Mammary epithelial cell (primary cell): Measurements from ENCODE around the gene DVL1.

Experiments used
- EZH2 ChIP-seq: IDR thresholded peaks from 2 replicates; pipeline ENCODE4 v1.6.1; 2012; ENCODE audit warnings: low read length, inconsistent platforms, borderline replicate concordance
- TF ChIP-seq, protein P1 (sequence below), 2 donors: IDR thresholded peaks in 1 of 2; conservative IDR thresholded peaks in 1 of 2; 2 replicates each; pipeline ENCODE4 v1.5.1; 2011 to 2012; ENCODE audit warnings: inconsistent platforms in 2 of 2, low read length in 2 of 2, mild to moderate bottlenecking in 2 of 2, control low read depth in 1 of 2, low read depth in 1 of 2; ENCODE audit not compliant: insufficient read depth in 1 of 2; ENCODE audit errors: extremely low read depth in 1 of 2

DNA sequence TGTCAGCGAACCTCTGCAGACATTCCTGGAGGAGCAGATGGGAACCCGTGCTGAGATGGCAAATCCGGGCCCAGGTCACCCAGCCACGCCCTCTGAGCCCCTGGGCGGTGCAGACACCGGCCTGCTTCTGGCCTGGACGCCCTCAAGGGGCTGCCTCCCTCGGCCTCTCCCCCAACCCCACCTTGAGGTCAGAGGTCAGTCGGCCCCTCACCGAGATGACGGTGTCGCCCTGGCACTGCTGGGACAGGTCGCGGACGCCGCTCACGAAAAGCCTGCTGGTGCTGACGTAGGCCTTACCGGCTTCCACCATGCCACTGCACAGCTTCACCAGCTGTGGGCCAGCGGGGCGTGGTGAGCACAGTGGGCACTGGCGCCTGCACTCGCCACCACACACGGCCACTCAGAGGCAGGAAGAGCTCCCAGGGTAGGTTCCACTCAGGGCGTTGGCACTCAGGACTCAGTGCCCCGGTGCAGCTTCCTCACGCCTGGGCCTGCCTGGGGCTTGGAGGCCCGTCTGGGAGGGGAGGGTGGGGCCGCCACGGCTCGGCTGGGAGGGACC is 46.2 kb downstream of the DVL1 start:
- TF ChIP-seq, protein P1, sequence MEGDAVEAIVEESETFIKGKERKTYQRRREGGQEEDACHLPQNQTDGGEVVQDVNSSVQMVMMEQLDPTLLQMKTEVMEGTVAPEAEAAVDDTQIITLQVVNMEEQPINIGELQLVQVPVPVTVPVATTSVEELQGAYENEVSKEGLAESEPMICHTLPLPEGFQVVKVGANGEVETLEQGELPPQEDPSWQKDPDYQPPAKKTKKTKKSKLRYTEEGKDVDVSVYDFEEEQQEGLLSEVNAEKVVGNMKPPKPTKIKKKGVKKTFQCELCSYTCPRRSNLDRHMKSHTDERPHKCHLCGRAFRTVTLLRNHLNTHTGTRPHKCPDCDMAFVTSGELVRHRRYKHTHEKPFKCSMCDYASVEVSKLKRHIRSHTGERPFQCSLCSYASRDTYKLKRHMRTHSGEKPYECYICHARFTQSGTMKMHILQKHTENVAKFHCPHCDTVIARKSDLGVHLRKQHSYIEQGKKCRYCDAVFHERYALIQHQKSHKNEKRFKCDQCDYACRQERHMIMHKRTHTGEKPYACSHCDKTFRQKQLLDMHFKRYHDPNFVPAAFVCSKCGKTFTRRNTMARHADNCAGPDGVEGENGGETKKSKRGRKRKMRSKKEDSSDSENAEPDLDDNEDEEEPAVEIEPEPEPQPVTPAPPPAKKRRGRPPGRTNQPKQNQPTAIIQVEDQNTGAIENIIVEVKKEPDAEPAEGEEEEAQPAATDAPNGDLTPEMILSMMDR (conservative IDR thresholded peaks at IDR 0.05 in 1 of 2, IDR thresholded peaks at IDR 0.05 in 1 of 2; ENCODE audit: extremely low read depth in 1 of 2, insufficient read depth in 1 of 2, low read depth in 1 of 2, low read length in 2 of 2) = no peak
- TF ChIP-seq EZH2 = no peak
